COLO668 (cell line): ENCODE data around the gene TOLLIP.
"Not testable (repeated sequence)": the region's sequence is repeated elsewhere in the genome, so short reads cannot be mapped to it uniquely, and the experiment has no call there.

Source experiments
- DNase-seq: peaks from one replicate; lab custom pipeline; 2025; ENCODE audit not compliant: unreplicated experiment; lab: John Stamatoyannopoulos, UW

TOLLIP gene

DNA sequence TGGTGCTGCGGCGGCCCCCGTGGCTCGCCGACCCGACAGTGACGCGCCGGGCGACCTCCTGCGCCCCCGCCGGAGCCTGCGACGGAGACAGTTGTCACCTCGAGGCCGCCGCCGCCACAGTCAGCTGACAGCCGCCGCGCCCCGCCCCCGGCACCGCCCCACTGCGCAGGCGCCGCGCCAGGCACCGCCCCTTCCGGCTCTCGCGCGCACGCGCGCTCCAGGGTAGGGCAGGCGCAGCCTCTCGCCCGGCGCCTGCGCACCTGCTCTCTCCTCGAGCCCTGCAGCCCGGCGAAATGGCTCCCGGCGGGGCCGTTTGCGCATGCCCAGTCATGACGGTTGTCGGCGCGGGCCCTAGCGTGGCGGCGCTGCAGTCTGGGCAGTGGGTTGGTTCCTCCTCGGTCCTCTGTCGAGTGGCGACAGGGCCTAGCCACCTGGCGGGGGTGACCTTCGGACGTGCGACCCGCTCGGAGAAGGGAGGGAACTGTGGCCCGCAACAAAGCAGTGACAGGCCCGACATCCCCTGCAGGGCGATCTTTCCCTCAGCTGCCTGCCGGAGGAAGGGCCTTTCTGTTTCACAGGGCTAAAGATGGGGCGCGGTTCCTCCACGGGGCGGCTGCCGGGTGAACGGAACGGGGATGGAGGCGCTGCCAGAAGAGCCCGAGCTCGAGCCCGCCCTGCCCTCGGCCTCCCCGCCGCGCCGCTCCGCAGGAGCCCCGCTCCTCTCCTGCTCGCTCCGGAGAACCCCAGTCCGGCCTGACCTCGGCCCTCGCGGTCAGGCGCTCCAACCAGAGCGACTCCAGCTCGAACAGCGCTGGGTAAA, at the start of gene TOLLIP:
TOLLIP (minus strand) TSS at position 135 of the 820 bp plus-strand sequence; CDS start at position 1, 134 bp downstream.
- DNase-seq: peak; percentile 84

- DNase-seq: not testable (repeated sequence)
Observed at GRCh38 chr11:1358931-1359330, 49.5 kb upstream of the TOLLIP start.

- DNase-seq: no peak
Observed at GRCh38 chr11:1358286-1358685, 48.9 kb upstream of the TOLLIP start.

DNA sequence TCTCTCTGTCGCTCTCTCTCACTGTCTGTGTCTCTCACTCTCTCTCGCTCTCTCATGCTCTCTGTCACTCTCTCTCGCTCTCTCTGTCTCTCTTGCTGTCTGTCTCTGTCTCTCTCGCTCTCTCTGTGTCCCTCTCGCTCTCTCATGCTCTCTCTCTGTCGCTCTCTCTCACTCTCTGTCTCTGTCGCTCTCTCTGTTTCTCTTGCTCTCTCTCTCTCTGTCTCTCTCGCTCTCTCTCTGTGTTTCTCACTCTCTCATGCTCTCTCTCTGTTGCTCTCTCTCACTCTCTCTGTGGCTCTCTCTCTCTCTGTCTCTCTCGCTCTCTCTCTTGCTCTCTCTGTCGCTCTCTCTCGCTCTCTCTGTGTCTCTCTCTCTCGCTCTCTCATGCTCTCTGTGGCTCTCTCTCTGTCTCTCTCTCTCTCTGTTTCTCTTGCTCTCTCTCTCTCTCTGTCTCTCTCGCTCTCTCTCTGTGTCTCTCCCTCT, 47.1 kb upstream of the TOLLIP start:
- DNase-seq: no peak

DNA sequence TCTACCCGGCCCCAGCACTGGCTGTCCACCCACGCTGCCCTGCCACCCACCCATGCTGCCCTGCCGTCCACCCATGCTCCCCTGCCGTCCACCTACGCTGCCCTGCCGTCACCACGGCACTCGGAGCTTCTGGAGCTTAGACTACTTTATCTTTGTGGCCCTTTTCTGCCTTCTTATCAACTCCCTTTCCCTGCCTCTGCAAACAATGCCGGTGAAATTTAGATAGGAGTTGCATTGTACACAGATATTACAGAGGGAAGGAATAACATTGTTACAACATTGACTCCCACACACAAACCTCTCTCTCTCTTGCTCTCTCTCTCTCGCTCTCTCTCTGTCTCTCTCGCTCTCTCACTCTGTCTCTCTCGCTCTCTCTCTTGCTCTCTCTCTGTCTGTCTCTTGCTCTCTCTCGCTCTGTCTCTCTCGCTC, 46.6 kb upstream of the TOLLIP start:
- no peak for DNase-seq

DNA sequence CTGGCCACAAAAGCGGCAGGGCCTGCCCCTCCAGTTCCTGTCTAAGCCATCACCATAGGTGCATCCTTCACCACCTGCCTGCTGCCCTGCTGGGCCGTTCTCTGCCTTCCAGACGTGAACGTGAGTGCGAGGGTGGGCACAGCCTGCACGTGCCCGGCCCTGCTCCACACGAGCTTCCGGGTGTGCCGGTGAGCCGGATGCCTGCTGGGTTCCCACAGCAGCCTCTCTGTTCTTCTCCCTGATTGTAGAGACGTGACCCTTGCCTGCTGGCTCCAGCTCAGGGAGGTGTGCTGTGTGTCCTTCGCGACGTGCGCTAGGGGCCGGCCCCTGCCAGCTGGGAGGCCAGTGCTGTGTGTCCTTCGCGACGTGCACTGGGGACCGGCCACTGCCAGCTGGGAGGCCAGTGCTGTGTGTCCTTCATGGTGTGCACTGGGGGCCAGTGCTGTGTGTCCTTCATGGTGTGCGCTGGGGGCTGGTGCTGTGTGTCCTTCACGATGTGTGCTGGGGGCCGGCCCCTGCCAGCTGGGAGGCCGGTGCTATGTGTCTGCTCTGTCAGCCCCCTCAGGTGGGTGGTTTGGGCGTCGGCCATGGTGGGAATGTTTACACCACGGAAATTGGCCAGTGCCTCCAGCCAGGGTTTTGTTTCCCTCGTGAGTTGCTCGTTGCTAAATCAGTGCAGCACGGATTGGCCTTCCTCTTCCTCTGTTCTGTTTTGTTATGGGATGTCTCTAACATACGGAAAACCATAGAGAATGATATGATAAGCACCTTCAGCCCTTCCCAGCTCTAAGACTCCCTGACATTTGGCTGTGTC, 44.9 kb upstream of the TOLLIP start:
- no peak for DNase-seq

- no peak for DNase-seq
Observed at GRCh38 chr11:1353383-1354124, 44.1 kb upstream of the TOLLIP start.

- no peak for DNase-seq
Observed at GRCh38 chr11:1352696-1353382, 43.4 kb upstream of the TOLLIP start.

GRCh38 chr11:1351278-1351937, 42.0 kb upstream of the TOLLIP start:
- peak; percentile 8 for DNase-seq

DNA sequence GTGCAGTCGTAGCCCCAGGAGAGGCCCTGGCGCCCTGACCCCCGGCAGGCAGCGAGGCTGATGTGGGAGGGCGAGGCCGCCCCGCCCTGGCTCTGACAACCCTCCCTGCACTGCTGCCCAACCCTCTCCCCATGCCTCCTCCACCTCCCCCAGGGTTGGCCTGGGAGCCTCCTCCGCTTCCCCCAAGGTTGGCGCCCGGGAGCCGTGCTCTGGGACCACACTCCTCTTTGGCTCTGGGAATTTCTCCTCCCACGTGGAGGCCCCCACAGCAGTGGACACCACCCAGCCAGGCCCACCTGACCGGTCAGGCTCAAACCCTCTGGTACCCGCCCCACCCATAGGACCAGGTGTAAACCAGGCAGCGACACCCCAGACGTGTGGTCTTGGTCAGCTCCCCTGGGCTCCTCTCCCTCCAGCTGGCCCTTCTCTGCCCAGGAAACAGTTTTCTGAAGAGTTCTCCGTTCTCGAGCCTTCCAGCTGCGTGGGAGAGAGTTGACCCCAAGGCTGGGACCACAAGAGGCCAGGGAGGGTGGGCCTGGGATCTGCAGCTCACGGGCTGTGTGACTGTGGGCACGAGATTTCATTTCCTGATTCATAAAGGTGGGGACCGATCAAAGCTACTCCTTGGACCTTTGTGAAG, 40.8 kb upstream of the TOLLIP start:
- no peak for DNase-seq

GRCh38 chr11:1349327-1350041, 40.1 kb upstream of the TOLLIP start:
- DNase-seq: no peak

GRCh38 chr11:1348796-1349326, 39.4 kb upstream of the TOLLIP start:
- no peak for DNase-seq

GRCh38 chr11:1348146-1348795, 38.8 kb upstream of the TOLLIP start:
- no peak for DNase-seq

DNA sequence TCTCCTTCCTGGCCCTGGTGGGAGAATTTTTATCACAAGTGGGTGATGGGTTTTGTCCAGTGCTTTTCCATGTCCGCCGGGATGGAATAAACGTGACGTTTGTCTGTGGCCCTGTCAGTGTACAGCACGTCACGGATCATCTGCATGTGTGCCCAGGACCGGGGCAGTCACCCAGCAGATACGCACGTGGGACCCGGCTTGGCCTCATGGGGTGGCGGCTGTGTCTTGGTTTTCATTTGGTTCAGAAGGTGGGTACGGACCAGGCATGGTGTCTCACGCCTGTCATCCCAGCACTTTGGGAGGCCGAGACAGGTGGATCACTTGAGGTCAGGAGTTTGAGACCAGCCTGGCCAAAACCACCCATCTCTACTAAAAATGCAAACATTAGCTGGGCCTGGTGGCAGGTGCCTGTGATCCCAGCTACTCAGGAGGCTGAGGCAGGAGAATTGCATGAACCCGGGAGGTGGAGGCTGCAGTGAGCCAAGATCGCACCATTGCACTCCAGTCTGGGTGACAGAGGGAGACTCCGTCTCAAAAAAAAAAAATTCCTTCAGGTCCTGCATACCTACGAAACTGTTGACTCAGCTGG, 38.1 kb upstream of the TOLLIP start:
- DNase-seq: not testable (repeated sequence)

GRCh38 chr11:1346669-1347390, 37.4 kb upstream of the TOLLIP start:
- DNase-seq: no peak

DNA sequence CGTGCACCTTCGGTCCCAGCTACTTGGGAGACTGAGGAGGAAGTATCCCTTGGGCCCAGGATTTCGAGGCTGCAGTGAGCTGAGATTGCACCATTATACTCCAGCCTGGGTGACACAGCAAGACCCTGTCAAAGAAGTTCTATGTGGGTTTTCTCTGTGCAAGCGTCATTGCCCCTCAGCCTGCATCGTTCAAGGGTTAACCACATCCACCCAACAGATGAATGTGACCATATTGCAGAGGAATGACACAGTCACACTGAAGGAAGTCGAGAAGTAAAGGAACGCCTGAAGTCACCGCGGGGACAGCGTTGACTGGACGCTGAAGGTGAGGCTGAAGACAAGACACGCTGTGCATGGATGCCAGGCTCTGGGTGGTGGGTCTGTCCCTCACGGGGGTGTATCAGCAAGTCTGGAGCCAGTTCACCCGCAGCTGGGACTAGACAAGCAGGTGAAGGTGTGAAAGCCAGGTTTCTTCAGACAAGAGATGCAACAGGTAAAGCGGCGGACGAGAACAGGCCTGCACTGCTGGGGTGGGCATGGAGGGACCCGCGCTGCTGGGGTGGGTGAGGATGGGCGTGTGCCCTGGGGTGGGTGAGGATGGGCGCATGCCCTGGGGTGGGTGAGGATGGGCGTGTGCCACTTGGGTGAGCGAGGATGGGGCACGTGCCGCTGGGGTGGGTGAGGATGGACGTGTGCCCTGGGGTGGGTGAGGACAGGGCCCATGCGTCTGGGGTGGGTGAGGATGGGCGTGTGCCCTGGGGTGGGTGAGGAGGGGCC, 36.5 kb upstream of the TOLLIP start:
- no peak for DNase-seq
